Mucosa of gallbladder (tissue), 1 donor: ENCODE measurements around the gene ATG5. TPM values are rescaled to one million over a fixed set of nuclear protein-coding genes. Genes with fewer than 3 reads are reported as not detected.

Experiments used
- DNase-seq: peaks from one replicate; pipeline ENCODE4 v3.0.0-alpha.2; 2020; ENCODE audit warnings: low spot score
- total RNA-seq: library from RNA; stranded (reverse); gene quantifications from one replicate; pipeline ENCODE4 v1.2.1, GENCODE V29; 2021
- donor health status: DM: no; HTN: no; CAD: no.

Gene ATG5
- total RNA-seq, 1 donor from 2014 or later = 29.7 TPM

DNA sequence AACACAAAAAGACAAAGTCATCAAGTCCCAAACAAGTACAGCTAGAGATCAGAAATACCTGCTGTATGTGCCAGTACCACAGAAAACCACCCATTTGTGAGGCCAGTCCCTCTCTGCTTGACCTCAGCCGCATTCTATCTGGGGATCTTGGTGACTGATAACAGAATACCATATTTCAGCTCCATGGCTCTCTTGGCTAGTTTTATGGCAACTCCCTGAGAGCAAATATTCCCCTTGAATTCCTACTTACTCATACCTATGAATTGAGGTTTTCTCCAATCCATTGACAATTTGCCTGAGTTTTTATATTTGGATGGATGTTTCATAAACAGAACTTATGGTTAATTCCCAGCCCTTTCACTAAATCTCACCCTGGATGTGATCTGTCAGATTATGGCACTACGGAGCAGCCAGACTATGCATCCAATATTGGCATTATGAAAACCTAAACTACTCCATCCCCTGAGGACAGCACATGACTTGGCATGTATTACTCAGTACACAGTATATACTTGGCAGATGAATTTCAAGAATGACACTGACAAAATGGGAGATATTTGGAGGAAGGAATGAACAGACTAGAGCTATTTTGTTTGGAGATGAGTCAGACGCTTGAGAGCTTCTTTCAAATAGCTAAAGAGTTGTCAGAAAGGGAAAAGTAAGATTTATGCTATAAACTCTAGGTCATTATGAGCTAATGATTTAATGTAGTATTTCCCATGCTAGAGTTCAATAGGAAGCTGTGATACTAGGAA, 143.7 kb downstream of the ATG5 start:
- no peak for DNase-seq

DNA sequence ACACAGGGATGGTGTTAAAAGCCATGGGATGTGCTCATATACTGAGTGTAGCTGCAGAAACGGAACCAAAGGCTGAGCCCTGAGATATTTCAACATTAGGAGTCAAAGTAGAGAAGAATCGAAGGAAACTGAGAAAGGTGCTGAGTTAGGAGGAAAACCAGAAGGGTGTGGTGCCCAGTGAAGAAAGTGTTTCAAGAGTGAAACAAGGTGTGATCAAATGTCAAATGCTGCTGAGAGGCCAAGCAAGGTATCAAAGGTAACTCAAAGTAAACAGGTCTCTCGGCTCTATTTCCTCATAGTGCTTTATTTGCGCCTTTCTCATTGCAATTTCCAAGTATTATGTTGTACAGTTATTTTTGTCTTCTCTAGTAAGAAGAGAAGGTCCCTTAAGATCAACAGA, 145.4 kb downstream of the ATG5 start:
- DNase-seq = no peak

DNA sequence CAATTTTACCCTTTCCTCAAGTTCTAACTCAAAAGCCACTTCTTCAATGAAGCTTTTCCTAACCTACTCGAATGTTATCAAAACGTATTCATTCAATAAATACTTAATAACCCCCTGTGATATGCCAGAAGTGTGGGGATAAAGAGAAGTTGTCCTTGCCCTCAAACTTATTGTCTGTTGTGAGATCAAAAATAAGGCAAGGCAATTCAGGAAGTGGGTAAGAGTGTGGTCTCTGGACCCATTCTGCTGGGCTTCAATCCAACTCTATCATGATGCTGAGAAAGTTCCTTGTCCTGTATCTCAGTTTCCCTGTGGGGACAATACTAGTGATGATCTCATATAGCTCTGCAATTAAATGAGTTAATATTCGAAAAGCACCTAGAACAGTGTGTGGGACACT, 146.7 kb downstream of the ATG5 start:
- no peak for DNase-seq

DNA sequence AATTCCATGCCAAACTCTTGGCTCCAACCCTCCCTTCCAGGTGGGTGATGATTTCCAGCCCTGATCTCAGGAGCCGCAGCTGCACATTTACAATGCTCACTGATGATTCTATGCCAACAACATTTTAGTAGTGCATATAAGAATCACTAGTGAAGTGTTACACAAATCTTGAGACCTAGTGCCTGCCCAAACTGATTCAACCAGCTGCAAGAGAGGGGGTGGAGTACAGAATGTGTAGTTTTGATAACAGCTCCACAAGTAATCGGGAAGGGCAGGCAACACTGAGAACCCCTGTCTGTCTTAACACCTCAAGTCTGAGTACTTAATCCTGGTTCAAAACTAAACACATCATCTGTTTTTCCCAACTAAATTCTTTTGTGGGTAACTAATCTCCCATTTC, 147.8 kb downstream of the ATG5 start:
- no peak for DNase-seq

DNA sequence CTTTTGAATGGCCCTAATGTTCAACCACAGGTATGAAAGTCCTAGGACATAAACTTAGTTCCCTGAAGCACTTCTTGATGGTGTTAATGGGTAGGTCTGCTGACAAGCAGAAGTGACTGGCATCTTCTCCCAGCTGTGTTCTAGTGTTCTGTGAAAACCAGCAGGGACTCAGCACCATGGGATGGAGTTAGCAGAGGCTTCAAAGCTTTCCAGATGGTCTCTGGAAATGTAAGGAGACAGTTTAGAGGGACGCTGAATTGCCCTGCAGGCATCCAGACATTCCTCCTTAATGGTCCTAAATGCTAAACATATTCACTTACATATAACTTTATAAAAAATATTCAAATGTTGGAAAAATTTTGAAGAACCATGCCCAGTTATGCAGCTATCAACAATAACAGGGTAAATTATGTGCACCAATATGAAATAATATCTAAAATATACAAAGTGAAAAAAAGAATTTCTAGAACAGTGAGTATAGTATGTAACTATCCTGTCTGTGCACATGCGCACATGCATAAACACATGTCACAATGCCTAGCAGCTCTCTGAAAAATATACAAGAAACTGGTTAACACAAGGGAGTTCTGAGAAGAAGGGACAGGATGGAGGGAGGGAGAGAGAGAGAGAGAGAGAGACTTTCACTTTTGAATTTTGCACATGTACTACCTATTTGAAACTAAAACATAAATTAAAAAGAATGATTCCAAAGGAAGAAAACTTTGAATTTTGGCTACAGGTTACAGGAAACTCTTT, 152.3 kb downstream of the ATG5 start:
- no peak for DNase-seq

DNA sequence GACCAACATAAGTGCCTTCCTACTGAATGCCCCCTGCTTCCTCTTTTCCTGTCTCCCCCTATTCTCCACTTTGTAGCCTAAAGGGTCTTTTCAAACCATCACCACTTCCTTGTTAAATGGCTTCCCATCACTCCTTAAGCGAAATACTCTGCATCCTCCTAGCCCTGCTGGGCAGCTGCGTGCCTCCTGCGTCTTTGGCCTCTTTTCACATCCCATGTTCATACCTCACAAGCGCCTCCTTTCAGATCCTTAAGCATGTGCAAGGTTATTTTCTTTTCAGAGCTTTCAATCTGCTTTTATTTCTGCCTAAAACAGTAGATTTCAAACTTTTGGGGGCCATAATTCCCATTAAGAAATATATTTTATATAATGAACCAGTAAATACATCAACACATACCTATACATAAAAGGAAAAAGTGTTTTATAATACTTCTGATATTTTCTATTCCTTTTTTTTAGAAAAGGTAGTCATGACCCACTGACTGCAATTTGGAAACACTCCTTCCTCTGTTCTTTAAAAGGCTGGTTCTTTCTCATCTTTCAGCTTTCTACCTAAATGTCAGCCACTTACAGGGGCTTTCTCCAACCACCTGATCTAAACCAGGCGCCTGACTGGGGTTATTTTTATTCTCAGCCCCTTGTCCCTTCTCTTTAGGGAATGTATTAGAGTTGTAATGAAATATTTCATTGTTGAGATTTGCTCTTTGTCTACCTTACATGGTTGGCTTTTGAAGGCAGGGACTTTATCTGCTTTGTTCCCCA, 155.3 kb downstream of the ATG5 start:
- no peak for DNase-seq

DNA sequence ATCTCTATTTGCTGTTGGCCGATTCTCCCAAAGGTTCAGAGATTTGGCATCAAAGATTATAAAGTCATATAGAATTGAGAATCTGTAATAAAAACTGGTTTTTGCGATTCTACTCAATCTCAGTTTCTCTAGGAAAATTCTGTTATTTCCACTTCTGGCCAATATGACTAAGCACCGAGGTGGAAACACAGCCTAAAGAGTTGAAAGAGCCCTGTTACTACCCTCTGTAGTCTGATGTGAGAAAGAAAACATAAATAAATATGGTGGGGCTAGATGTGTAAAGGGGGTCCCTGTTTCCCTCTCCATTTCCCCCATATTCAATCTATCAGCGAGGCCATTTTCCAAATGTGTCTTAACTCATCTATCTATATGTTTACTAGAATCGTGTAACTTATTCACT, 156.0 kb downstream of the ATG5 start:
- DNase-seq = no peak

DNA sequence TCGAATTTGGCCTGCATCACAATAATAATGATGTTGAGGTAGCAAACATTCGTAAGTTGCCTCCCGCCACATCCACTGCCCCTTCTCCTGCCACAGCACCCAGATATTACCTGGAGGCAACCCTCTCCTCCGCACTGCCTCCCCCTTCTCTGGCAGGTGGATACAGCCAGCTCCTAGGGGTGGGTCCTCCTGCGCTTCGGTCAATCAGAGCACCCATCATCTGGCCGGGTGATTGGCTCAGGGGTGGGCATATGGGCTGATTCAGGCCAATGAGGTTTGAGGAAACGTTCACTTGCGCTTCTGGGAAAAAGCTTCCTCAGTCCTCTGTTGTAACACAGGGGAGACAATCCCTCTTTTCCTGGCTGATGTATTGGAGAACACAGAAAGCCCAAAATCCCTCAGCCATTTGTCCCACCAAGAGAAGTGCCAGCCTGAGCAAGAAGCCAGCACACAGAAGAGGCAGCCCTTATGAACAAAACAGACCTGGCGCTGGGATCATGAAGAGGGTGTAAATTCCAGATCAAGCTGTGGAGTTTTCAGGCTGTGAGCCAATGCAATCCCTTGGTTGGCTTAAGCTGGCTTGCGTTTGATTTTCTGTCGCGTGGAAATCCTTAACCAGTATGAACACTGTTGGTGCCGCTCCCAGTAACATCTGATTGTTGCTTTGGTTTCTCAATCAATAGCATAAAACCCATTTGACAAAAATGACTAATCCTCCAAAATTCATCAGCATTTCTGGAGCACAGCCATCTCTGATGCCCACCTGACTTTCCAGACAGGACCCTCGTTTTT, 157.3 kb downstream of the ATG5 start:
- DNase-seq = no peak

DNA sequence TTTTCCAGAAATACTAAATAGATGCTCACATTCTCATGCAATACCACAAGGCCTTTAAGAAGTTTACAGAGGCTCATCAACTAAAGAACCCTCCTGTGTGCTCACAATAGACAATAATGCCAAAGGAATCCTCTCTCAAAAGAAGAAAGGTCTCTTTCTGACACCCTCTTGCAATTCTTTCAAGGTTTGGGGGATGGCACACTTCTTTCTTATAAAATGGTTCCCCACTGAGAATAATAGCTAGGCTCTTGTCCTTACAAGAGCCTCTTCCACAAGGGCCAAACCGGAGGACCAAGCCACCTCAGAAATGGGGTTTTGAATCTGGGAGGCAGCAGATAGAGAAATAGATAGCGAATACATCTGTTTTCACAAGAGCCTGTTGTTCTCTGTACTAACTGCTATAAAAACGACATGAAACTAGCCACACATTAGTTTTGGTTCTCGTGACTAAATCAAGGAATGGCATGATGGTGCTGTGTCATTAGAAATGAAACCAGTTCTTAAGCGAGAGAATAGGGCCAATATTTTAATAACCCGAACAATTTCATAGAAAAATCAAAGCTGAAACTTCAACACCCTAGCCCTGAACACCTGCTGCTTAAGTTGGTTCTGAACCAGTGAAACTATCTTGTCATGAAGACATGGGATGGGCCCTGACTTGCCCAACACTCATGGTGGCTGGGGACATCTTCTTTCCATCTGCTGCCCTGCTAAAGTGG, 158.3 kb downstream of the ATG5 start:
- no peak for DNase-seq

DNA sequence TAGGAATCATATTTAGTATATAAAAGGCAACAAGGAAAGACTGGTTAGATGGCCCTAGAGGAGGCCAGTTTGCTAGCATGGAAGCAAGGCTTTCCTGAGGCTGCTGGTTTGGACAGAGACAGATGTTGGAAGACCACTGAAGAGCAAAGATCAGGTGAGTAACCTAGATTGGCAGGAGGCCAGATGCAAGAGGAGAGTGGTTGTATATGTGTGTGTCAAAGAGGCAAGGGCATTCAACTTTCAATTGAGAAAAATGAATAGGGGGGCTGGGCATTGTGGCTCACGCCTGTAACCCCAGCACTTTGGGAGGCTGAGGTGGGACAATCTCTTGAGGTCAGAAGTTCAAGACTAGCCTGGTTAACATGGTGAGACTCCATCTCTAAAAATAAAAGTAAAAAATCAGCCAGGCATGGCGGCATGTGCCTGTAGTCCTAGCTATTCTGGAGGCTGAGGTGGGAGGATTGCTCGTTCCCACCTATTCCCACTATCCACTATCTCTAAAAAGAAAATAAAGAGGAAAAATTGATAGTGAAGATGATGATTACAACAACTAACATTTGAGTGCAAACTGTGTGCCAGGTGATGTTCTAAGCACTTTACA, 159.6 kb downstream of the ATG5 start:
- no peak for DNase-seq

DNA sequence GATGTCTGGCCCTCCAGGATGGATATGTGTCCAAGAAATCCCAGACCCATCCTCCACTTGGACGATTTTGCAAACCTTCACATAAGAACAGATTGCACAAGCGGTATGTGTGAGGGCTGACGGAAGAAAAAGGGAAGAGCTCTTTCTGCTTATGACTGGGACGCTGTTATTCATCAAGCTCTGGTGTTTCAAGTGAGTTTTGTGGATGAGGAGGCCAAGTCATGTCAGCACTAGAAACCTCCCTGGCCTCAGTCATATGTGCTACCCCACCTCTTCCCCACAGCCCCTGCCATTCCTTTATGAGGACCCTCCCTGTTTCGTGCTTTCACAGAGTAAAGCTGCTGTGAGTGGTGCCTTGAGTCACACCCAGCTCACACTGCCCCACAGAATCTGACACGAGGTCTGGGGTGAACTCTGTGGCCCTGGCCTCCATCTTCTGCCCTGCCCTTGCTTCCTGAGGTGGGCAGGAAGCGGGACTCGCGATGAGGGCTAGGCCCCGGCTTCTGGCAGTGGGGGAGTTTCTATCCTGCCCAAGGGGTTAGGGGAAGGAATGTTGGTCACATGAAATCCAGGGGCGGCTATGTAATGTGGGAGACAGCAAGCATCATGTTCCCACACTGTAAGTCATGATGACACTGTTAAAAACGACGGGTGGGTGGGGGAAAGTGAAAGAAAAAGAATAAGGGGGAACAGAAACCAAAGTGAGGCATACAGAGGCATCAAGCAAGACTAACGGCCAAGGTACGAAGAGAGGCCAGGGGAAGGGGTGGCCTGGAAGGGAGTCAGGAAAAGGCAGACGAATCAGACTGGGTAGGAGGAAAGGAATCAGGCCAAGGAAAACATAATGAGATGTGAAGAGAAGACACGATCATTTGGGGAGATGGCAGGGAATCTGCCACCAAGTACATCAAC, 161.3 kb downstream of the ATG5 start:
- peak; percentile 36 for DNase-seq

DNA sequence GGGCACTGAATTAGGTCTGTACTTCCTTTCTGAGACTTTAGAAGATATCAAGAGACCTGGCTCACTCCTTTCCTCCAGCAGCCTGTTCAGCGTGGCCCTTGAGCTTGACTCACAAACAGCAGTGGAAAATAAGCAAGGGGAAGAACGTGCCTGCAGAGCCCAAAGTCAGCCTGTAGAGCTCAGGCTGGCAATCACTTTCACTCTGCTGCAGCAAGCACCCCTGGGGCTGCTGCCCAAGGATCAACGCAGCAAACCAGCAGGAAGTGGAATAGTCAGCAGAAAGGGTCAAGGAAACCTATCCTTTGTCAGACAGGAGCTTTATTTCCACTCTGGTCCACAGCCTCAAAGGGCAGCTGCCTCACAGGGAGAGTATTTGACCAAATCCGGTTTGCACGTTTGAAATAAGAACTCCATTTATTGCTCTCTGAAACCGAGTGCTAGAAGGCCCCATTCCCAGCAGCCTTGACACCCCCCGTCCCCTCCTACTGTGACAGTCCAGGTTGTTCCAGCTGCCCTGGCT, 162.1 kb downstream of the ATG5 start:
- DNase-seq = peak; percentile 18

DNA sequence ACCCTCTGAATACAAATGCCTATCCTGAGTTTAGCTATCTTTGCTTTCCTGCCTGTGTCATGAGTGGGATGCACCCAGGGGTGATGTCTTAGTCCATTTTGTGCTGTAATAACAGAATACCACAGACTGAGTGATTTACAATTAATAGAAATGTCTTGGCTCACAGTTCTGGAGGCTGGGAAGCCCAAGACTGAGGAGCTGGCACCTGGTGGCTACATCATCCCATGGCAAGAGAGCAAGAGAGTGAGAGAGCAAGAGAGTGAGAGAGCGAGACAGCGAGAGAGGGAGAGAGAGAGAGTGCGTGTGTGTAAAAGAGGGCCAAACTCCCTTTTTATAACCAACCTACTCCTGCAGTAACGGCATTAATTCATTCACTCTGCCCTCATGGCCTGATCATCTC, 162.6 kb downstream of the ATG5 start:
- no peak for DNase-seq

DNA sequence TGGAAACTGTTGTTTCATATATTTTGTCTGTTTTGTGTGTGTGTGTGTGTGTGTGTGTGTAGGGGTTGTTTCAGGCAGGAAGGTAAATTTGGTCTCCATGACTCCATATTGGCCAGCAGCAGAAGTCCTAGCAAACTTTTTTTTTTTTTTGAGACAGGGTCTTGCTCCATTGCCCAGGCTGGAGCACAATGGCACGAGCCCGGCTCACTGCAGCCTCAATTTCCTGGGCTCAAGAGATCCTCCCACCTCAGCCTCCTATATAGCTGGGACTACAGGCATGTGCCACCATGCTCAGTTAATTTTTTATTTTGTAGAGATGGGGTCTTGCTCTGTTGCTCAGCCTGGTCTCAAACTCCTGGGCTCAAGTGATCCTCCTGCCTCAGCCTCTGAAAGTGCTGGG, 163.7 kb downstream of the ATG5 start:
- DNase-seq = no peak

DNA sequence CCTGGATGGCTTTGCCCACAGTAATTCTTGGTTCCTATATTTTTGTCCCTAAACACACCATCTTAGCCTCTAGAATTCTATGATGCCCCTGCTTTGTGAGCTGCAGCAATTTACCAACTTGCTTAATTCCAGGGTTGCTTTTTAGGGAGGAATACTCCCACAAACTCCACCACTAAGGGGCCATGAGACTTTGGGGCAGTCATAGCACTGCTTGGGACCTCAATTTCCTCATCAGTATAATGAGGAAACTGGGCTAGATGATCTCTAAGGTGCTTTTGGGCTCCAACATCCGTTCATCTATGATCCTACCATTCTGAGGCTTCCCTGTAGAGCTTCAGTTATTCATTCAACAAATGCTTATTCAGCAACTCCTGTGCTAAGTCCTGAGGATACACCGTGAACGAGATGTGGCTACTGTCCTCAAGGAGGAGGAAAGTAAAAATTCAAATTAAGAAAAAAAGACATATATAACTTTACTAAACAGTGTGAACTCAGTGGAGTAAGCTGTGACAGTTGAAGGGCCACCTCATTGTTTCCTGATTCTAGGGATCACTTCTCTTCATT, 164.2 kb downstream of the ATG5 start:
- DNase-seq = no peak

DNA sequence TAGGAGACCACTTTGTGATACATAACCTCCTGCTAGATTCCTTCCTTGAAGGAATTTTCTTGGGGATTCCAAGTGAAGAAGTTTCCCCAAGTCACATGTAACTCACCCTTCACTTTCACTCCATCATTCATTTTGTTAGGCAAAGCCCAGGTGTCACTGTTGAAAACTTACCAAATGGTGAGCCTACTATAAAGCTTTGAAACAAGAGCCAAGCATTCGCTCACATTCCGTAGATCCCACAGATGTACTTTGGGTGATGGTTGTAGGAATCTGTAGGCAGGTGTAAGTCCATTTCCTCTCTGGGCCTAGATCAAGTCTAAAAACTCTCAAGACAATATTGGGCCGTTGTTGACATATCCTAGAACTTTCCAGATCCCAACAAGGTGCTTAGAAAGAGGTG, 165.4 kb downstream of the ATG5 start:
- no peak for DNase-seq

DNA sequence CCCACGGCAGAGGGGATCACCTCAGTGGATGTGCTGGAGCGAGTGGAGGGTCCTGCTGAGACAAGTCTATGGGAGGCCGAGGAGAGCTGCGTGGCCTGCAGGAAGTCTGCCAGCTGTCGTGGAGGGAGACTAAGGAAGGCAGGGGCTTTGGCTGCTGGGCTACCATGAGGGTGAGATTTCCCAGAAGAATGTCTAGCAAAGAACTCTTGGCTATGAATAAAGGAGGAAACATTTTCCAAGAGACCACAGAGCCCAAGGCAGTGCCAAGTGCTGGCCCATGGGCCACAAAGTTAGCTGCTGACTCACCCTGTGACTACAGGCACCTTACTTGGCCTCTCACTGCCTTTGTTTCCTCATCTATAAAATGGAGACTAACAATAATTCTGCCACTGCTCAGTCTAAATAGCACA, 166.0 kb downstream of the ATG5 start:
- no peak for DNase-seq

DNA sequence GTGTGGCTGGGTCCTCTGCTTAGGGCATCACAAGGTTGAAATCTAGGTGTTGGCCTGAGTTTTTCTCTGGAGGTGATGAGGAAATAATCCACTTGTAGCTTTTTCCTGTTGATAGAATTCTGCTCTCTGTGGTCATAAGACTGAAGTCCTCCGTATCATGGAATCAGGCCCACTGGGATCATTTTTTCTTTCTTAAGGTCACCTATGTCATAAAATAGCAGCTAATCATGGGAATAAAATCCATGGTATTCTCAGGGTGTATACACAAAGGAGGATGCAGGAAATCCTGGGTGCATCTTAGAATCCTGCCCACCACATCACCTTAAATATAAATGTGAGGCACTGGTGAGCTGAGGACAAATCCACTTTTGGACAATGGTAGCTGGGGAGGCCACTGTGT, 166.7 kb downstream of the ATG5 start:
- no peak for DNase-seq

DNA sequence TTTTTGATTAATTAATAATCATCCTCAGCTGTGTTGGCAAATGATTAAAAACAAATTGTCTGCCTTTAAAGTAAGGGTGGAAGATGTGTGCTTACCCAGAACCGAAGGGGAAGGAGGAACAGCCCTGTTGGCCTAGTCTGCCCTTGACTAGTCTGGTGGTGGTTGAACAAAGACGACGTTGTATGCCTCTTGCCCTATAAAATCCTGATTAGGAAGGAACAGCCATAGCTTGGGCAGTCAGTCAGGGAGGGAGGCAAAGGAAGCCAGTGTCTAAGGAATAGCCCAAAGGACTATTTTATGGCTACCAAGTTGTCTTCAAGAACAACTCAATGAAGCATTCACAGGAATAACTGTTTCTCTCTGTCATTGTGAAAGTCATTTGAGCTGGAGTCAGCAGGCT, 168.7 kb downstream of the ATG5 start:
- DNase-seq = no peak
